IMR-90 (cell line): ENCODE results near the gene TRAF1.

Experiments used
- CTCF ChIP-seq: conservative IDR thresholded peaks from 2 replicates; pipeline ENCODE4 v1.5.1; 2012; ENCODE audit warnings: mild to moderate bottlenecking, low read depth, low read length, improper control_type of control experiment
- POLR2A ChIP-seq: IDR thresholded peaks from 2 replicates; pipeline ENCODE4 v1.6.1; 2012; ENCODE audit warnings: mild to moderate bottlenecking, low read depth, low read length

GRCh38 chr9:120914953-120915352, 11.6 kb downstream of the TRAF1 start:
- TF ChIP-seq CTCF (no peak), POLR2A (no peak)
